ENCODE measurements around the gene GPR176.

- TF ChIP-seq YY1 (IDR thresholded peaks at IDR 0.05; ENCODE audit: low read depth) (no peak), NFIC (IDR thresholded peaks at IDR 0.05) (no peak), REST (IDR thresholded peaks at IDR 0.05; ENCODE audit: low read depth) (no peak), MAX (IDR thresholded peaks at IDR 0.05) (no peak), FOXM1 (IDR thresholded peaks at IDR 0.05; ENCODE audit: borderline replicate concordance, low read depth) (no peak), EP300 (IDR thresholded peaks at IDR 0.05; ENCODE audit: borderline replicate concordance) (no peak), TAF1 (IDR thresholded peaks at IDR 0.05; ENCODE audit: low read depth) (no peak), RAD21 (IDR thresholded peaks at IDR 0.05; ENCODE audit: low read depth) (no peak), TCF12 (IDR thresholded peaks at IDR 0.05; ENCODE audit: low read depth) (no peak)
Observed at GRCh38 chr15:39856357-39856756, 63.7 kb downstream of the GPR176 start.

All from Ishikawa (cell line).